Tibial nerve (tissue), 4 donors: ENCODE results near the gene EXD3. TPM values are rescaled to one million over a fixed set of nuclear protein-coding genes. Genes with fewer than 3 reads are reported as not detected.
"Not testable (repeated sequence)": the region's sequence is repeated elsewhere in the genome, so short reads cannot be mapped to it uniquely, and the experiment has no call there.

Experiments
- DNase-seq, 2 donors: peaks; one replicate each; pipeline ENCODE4 v3.0.0-alpha.2; 2019; ENCODE audit warnings: low spot score in 2 of 2
- H3K27ac ChIP-seq, 4 donors: fragments of 200-600 bp; sonication (generic) in 3 of 4; one replicate each; pipeline ENCODE4 v1.5.1; 2017 to 2019; ENCODE audit warnings: mild to moderate bottlenecking in 1 of 4
- H3K27me3 ChIP-seq, 2 donors: fragments of 200-600 bp; sonication (generic) in 1 of 2; one replicate each; pipeline versions ENCODE4 v1.5.1 to v1.6.0; 2017 to 2019
- H3K36me3 ChIP-seq, 3 donors: fragments of 200-600 bp; sonication (generic); one replicate each; pipeline ENCODE4 v1.5.1; 2018 to 2019
- H3K4me1 ChIP-seq, 4 donors: fragments of 200-600 bp; sonication (generic) in 3 of 4; one replicate each; pipeline ENCODE4 v1.5.1; 2017 to 2019
- H3K4me3 ChIP-seq, 4 donors: fragments of 200-600 bp; sonication (generic) in 3 of 4; one replicate each; pipeline ENCODE4 v1.5.1; 2017 to 2019; ENCODE audit warnings: mild to moderate bottlenecking in 1 of 4, moderate library complexity in 1 of 4
- H3K9me3 ChIP-seq, 4 donors: fragments of 200-600 bp; sonication (generic) in 3 of 4; one replicate each; pipeline ENCODE4 v1.5.1; 2017 to 2019
- CTCF ChIP-seq, 5 experiments: fragments of 200-600 bp in 3 of 5; fragments of 450-650 bp in 2 of 5; sonication (generic) in 3 of 5; IDR thresholded peaks; one replicate each; pipeline ENCODE4 v1.5.1; 2016 to 2019; ENCODE audit warnings: antibody characterized with exemption in 5 of 5, mild to moderate bottlenecking in 3 of 5, moderate library complexity in 2 of 5
- EP300 ChIP-seq, 2 donors: sonication (generic); formaldehyde crosslinking; IDR thresholded peaks; one replicate each; pipeline ENCODE4 v1.6.1; 2017; ENCODE audit warnings: antibody characterized with exemption in 2 of 2, mild to moderate bottlenecking in 1 of 2
- POLR2A ChIP-seq, 2 donors: fragments of 450-650 bp; IDR thresholded peaks; one replicate each; pipeline ENCODE4 v1.6.1; 2017; ENCODE audit warnings: antibody characterized with exemption in 2 of 2, mild to moderate bottlenecking in 2 of 2, moderate library complexity in 2 of 2
- WGBS, 2 donors: methylation state at CpG; one replicate each; pipeline ENCODE4 v1.1.5; 2018; 5-methylcytosine and 5-hydroxymethylcytosine counted together
- total RNA-seq, 4 donors: library from RNA; depleted of rRNA; stranded (reverse); fragments of >200 nt; gene quantifications; one replicate each; pipeline ENCODE4 v1.1.0, GENCODE V29; 2016

Gene EXD3
- total RNA-seq, 4 donors from 2014 or later: 27.6 to 99.9 (median 55.2) TPM

DNA sequence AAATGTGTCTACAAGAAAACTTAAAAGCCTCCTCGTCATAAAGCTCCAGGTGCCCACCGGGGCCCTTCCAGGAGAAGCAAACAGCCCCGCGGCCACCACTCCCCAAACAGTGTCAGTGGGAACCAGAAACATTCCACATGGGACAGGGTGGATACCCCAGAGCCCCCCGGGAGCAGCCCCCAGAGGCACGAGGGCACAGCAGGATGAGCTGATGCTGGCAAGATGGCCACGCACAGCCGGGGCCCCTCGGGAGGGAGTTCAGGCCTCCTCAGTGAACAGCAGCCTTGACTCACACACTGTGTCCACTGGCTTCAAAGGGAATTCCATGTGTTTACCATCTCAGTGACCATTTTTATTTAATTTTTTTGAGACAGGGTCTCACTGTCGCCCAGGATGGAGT is 10.5 kb downstream of the EXD3 start:
- 64 to 66% methylated on average over 9 to 10 of the region's 10 CpGs for WGBS, 2 donors
- no peaks in the 10 kb centered on the region for H3K9me3 ChIP-seq
- H3K27ac ChIP-seq: peak overlapping the region in 3 of 4 donors; percentile 61 to 80 (median 68)
- no peaks in the 10 kb centered on the region for H3K27me3 ChIP-seq
- H3K4me1 ChIP-seq: peaks cover 0 to 25% (median 17%) of the 10 kb centered on the region in 4 donors
- no peak overlapping the region for H3K4me3 ChIP-seq
- no peak for DNase-seq
- TF ChIP-seq POLR2A (IDR thresholded peaks at IDR 0.05) (no peak), CTCF (IDR thresholded peaks at IDR 0.05) (no peak), EP300 (IDR thresholded peaks at IDR 0.05) (no peak)
- peaks cover 0 to 14% (median 0%) of the 10 kb centered on the region in 3 donors for H3K36me3 ChIP-seq

- H3K4me3 ChIP-seq: peak overlapping the region in 1 of 4 donors; percentile 7
- peaks cover 0 to 8% (median 0%) of the 10 kb centered on the region in 3 donors for H3K36me3 ChIP-seq
- H3K27ac ChIP-seq: peak overlapping the region; percentile 36 to 80 (median 64)
- TF ChIP-seq CTCF (IDR thresholded peaks at IDR 0.05): no peak
- TF ChIP-seq POLR2A (IDR thresholded peaks at IDR 0.05): no peak
- TF ChIP-seq EP300 (IDR thresholded peaks at IDR 0.05): no peak
- peaks cover 0 to under 1% of the 10 kb centered on the region in 2 donors for H3K27me3 ChIP-seq
- H3K9me3 ChIP-seq: no peaks in the 10 kb centered on the region
- H3K4me1 ChIP-seq: peaks cover 0 to 31% (median 23%) of the 10 kb centered on the region in 4 donors
- DNase-seq: peak; percentile 59 to 69
- 24 to 29% methylated on average over 13 to 21 of the region's 30 CpGs for WGBS, 2 donors
Observed at GRCh38 chr9:137411645-137412380, 11.1 kb downstream of the EXD3 start.

- WGBS, 2 donors: 51% methylated on average over 12 of the region's 17 CpGs; no CpG with 5 or more reads in 1 of the 2 donors
- H3K27ac ChIP-seq: peak overlapping the region in 2 of 4 donors; percentile 9 to 66
- peak overlapping the region in 1 of 4 donors; percentile 7 for H3K4me3 ChIP-seq
- peaks cover 0 to 4% of the 10 kb centered on the region in 2 donors for H3K27me3 ChIP-seq
- no peak for DNase-seq
- peaks cover 0 to 36% (median 28%) of the 10 kb centered on the region in 4 donors for H3K4me1 ChIP-seq
- TF ChIP-seq CTCF (IDR thresholded peaks at IDR 0.05) (no peak), EP300 (IDR thresholded peaks at IDR 0.05) (no peak), POLR2A (IDR thresholded peaks at IDR 0.05) (no peak)
- H3K36me3 ChIP-seq: peaks cover 0 to 3% (median 0%) of the 10 kb centered on the region in 3 donors
- H3K9me3 ChIP-seq: no peaks in the 10 kb centered on the region
Observed at GRCh38 chr9:137411260-137411644, 11.7 kb downstream of the EXD3 start.

DNA sequence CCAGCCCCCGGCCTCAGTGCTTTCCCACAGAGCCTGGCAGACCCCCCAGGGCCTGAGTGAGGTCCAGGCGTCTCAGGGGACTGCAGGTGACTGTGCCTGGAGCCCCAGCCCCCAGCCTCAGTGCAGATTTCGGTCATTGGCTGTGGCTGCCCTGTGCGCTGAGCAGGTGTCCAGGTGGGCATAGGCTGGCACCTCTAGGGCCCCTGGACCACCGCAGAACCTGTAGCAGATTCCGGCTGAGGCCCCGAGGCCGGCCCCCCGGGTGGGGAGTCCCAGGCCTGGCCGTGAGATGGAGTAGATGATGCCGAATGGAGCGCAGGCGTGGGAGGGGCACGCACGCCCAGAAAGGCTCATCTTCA is 12.1 kb downstream of the EXD3 start:
- Histone ChIP-seq H3K4me1 (peaks cover 0 to 38% (median 29%) of the 10 kb centered on the region in 4 donors), H3K27ac (peak overlapping the region in 2 of 4 donors; percentile 9 to 66), H3K36me3 (peaks cover 0 to 3% (median 0%) of the 10 kb centered on the region in 3 donors), H3K27me3 (peaks cover 0 to 4% of the 10 kb centered on the region in 2 donors), H3K4me3 (no peak overlapping the region), H3K9me3 (no peaks in the 10 kb centered on the region)
- WGBS, 2 donors: 87 to 88% methylated on average over 3 of the region's 15 CpGs
- no peak for DNase-seq
- no peak for TF ChIP-seq POLR2A (IDR thresholded peaks at IDR 0.05)
- no peak for TF ChIP-seq EP300 (IDR thresholded peaks at IDR 0.05)
- TF ChIP-seq CTCF (IDR thresholded peaks at IDR 0.05): no peak

DNA sequence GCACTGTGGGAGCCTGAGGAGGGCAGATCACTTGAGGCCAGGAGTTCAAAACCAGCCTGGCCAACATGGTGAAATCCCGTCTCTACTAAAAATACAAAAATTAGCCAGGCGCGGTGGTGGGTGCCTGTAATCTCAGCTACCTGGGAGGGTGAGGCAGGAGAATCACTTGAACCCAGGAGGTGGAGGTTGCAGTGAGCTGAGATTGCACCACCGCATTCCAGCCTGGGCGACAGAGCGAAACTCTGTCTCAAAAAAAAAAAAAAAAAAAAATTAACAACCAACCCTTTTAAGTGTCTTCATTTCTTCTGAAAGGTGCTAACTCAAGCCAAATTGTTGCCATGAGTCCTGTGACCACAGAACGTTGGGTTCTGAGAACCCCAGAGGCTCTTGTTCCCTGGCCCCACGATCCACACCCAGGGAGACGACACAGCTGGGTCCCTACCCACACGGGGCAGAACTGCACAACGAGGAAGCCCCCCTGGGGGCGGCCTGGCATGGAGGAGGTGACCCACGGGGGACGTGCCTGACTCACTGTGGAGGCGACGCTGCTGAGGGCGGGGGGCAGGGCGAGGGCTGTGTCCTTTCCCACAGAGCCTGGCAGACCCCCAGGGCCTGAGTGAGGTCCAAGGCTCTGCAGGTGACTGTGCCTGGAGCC is 12.6 kb downstream of the EXD3 start:
- peaks cover 0 to 38% (median 29%) of the 10 kb centered on the region in 4 donors for H3K4me1 ChIP-seq
- WGBS, 2 donors: 75 to 80% methylated on average over 13 to 14 of the region's 18 CpGs
- H3K4me3 ChIP-seq, H3K9me3 ChIP-seq, DNase-seq, H3K36me3 ChIP-seq, H3K27me3 ChIP-seq: not testable (repeated sequence)
- H3K27ac ChIP-seq: peak overlapping the region in 2 of 4 donors; percentile 9 to 66
